Astrocyte of the hippocampus (primary cell): Measurements from ENCODE around the gene USP54.
"Not testable (repeated sequence)": the region's sequence is repeated elsewhere in the genome, so short reads cannot be mapped to it uniquely, and the experiment has no call there.

Experiments
- DNase-seq: peaks from one replicate; pipeline ENCODE4 v3.0.0; 2011; ENCODE audit warnings: low read depth, low spot score

Gene USP54, protein sequence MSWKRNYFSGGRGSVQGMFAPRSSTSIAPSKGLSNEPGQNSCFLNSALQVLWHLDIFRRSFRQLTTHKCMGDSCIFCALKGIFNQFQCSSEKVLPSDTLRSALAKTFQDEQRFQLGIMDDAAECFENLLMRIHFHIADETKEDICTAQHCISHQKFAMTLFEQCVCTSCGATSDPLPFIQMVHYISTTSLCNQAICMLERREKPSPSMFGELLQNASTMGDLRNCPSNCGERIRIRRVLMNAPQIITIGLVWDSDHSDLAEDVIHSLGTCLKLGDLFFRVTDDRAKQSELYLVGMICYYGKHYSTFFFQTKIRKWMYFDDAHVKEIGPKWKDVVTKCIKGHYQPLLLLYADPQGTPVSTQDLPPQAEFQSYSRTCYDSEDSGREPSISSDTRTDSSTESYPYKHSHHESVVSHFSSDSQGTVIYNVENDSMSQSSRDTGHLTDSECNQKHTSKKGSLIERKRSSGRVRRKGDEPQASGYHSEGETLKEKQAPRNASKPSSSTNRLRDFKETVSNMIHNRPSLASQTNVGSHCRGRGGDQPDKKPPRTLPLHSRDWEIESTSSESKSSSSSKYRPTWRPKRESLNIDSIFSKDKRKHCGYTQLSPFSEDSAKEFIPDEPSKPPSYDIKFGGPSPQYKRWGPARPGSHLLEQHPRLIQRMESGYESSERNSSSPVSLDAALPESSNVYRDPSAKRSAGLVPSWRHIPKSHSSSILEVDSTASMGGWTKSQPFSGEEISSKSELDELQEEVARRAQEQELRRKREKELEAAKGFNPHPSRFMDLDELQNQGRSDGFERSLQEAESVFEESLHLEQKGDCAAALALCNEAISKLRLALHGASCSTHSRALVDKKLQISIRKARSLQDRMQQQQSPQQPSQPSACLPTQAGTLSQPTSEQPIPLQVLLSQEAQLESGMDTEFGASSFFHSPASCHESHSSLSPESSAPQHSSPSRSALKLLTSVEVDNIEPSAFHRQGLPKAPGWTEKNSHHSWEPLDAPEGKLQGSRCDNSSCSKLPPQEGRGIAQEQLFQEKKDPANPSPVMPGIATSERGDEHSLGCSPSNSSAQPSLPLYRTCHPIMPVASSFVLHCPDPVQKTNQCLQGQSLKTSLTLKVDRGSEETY (N-terminal part only)

DNA sequence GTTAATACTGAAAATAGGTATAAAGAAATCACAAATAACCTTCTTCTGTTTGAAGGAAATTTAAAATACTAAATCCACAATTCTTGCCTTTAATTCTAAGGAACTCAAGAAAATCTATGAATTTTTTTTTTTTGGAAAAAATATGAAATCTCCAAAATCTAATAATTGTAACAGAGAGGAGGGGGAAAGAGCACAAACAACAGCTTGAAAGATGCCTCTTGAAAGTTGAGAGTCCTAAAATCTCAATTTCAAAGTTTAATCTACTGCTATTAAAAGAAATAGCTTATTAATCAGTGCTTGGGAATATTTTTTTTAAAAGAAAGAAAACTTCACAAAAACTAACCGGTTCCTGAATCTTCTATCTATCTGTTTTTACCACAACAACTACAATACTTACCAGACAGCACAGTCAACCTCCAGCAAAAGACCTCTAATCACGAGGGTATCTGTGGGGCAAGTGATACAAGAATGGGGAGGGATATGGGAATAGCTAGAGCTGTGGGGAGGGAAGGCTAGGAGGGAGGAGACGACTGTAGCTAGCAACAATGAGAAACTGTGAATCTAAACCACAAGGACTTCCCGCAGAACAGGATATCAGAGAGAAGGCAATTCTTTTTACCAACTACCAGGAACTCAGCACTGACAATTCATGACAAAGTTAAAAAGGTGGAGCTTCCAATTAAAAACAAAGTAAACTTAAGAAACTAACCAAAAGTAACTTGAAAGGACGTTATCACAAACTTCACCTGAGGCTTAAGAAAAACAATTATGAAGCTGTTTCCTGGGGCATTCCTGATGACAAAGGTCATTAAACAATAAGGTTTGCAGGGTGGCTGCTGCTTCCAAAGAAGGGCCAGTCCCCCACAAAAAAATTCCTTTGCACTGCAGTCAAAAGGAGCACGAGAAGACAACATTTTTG lies at the start of gene USP54:
Gene USP54 (minus strand): TSS at position 462 of the 919 bp plus-strand sequence. CDS start 15,684 bp downstream, outside the sequence.
- peak; percentile 87 for DNase-seq

DNA sequence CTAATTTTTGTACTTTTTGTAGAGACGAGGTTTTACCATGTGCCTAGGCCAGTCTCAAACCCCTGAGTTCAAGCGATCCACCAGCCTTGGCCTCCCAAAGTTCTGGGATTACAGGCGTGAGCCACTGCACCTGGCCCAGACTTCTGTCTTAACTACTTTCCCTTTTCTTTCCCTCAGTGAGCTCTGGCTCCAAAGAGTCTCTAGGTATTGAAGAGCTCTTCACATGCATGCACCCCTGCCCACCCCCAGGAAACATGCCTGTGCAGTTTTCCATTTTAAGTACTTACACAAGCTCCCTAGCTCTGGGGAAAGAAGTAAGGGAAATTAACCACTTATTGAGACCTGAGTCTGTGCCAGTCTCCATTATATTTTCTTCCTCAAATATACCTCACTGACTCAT lies 48.1 kb upstream of the USP54 start:
- DNase-seq, result no peak

DNA sequence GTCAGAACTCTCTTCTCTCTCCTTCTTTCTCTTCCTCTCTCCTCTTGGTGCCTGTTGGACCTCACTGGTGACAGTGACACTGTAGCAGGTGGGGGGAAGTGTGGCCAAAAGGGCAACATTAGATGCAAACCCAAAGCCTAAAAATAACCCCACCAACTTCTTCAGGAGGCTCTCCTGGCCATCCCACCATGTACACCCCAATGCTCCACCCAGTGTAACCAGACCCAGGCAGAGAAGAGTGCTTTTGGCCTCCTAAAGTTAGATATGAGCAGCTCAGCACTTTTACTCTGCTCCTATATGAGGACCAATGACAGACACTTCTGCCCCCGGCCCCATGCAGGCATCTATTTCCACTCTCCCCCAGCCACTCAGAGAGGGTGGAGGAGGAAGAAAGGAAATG lies 44.6 kb upstream of the USP54 start:
- no peak for DNase-seq

DNA sequence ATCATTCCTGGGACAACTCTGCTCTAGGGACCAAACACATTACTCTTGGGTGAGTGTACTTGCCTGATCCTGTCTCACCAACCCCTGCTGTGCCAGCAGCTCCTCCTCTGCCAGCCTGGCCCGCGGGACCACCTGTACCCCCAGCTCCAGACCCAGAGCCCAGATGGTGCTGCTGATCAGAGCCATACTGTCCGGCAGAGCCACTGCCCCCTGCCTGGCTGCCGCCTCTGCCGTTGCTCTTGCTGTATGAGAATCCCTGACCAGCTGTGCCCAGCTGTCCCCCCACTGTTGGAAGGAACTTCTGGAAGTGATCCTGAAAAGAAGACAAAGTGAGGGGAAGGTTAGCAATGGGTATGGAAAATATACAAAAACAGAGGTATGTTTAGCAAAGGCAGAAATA lies 43.3 kb upstream of the USP54 start:
- no peak for DNase-seq

DNA sequence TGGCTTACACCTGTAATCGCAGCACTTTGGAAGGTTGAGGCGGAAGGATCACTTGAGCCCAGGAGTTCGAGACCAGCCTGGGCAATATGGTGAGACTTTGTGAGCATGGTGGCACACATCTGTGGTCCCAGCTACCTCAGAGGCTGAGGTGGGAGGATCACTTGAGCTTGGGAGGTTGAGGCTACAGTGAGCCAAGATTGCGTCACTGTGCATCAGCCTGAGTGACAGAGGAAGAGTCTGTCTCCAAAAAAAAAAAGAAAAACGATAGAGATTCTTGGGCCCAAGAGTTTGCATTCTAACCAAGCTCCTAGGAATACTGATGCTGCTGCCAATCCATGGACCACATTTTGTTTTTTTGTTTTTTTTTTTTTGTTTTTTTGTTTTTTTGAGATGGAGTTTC lies 38.0 kb upstream of the USP54 start:
- no peak for DNase-seq

DNA sequence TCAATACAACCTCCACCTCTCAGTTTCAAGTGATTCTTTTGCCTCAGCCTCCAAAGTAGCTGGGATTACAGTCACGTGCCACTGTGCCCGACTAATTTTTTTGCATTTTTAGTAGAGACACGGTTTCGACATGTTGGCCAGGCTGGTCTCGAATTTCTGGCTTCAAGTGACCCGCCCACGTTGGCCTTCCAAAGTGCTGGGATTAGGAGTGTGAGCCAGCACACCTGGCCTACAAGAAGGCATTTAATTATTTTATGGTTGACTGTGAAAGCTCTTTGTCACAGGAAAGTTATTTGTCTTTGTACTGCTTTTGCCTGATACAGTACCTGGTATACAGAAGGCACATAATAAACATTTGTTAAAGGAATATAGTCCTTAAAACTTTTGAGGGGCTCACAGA lies 37.3 kb upstream of the USP54 start:
- no peak for DNase-seq

DNA sequence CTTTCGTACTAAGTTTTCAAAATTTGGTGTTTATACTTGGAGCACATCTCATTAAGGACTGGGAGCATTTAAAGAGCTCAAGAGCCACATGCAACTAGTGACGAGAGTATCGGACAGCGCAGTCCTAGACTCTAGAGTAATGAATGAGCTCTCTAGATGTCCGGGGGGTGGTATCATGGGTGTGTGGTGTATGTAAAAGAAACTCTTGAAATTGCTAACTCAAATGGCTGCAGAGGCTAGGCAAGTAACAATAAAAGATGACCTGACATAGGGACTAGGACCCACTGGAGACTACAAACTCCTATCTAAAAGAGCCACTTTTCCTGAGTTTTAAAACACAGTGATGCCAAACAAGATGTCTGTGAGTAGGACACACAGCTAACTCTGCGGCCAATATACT lies 36.2 kb upstream of the USP54 start:
- DNase-seq, result no peak

DNA sequence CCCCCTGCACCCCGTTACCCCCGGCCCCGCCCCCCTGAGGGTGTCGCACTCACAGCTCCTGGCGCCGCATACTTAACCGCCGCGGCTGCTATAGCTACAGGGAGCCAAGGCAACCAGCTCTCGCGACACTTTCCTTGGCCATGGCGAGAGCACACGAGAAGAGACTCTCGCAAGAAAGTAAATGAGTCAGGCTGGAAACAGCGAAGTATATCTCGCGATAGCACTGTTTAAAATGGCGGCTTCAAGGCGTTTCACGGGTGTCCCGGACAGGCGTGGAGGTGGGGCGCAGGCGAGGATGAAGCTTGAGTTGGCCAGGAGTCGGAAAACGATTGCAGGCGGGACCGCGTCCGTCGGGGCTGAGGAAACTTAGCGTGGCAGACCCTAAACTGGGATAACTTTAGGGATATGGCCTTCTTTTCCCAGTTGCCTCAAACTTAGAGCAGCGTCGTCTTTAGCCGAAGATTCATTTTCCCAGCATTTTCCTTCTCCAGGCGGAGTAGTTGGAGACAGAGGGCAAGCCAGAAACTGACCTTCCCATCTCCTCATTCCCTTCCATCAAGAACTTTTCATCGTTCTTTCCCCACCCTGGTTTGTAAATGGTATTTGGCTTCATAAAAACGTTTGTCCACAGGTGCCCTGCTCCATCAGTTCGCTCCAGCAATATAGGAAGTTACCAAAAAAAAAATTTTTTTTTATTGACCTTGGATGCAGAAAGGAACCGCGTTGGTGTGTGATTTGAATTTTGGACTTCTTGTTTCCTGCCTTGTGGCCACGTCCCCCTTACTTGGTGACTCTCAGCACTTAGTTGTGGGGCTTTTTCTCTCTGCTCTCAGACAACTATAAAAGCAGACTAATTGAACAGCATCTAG lies 35.0 kb upstream of the USP54 start:
- DNase-seq, result peak; percentile 99

DNA sequence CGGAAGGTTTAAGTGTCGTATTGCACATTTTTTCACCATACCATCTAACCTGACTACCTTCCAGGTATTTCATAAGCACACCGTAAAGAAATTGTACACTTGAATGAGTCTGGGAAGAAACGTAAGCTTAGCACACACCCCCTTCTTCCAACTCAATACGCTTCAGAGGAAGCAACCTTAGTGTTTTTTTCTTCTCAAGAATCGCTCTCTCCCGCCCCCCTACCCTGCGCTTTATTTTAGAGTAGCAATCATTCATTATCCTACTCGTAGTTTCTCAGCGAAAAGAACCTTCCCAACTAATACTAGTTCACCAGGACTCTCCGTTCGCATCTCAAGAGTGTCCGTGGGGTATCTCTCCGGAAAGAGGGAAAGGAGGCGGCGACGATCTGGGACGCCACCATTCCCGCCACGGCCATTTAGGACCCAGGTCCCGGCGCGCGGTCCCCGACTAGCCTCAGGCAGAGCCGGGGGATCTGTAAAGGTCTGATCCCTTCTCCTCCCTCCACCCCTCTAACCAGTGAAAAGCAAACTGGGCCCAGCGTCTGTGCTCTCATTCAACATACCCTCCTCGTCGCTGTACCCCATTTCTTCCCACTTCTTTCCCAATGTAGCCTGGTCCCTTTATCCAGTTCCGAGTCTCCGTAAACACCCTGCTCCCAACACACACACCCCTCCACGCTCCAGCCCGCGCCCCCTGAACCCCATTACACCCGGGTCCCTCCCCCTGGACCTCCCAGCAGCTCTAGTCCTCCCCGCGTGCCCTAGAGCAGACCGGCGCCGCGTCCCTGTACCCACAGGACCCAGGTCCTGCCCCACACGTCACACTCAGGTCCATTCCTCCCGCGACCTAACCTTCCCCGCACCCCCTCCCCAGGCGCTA lies 34.1 kb upstream of the USP54 start:
- peak; percentile 50 for DNase-seq

DNA sequence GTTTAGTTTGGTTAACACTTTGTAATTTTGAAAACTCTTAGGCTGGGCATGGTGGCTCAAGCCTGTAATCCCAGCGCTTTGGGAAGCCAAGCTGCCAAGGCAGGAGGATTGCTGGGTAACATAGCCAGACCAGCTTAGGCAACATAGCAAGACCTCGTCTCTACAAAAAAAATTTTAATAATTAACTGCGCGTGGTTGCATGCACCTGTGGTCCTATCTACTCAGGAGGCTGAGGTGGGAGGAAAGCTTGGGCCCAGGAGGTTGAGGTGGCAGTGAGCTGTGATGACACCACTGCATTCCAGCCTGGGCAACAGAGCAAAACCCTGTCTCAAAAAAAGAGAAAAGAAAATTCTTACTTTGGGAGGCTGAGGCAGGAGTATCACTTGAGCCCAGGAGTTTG lies 31.9 kb upstream of the USP54 start:
- no peak for DNase-seq

DNA sequence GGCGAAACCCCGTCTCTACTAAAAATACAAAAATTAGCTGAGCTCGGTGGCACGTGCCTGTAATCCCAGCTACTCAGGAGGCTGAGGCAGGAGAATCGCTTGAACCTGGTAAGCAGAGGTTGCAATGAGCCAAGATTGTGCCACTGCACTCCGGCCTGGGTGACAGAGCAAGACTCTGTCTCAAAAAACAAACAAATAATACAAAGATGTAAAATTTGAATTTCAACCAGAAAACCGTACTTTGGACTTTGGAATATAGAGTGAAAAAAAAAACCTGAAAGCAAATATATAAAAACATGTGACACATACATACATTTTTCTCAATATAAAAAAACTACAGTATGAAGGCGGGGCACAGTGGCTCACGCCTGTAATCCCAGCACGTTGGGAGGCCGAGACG lies 29.8 kb upstream of the USP54 start:
- DNase-seq, result not testable (repeated sequence)

DNA sequence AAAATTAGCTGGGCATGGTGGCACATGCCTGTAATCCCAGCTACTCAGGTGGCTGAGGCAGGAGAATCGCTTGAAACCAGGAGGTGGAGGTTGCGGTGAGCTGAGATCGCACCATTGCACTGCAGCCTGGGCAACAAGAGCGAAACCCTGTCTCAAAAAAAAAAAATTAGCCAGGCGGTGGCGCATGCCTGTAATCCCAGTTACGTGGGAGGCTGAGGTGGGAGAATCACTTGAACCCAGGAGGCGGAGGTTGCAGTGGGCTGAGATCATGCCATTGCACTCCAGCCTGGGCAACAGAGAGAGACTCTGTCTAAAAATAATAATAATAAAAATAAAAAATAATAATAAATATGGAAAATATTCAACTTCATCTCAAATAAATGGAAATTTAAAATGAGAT lies 26.0 kb upstream of the USP54 start:
- not testable (repeated sequence) for DNase-seq

DNA sequence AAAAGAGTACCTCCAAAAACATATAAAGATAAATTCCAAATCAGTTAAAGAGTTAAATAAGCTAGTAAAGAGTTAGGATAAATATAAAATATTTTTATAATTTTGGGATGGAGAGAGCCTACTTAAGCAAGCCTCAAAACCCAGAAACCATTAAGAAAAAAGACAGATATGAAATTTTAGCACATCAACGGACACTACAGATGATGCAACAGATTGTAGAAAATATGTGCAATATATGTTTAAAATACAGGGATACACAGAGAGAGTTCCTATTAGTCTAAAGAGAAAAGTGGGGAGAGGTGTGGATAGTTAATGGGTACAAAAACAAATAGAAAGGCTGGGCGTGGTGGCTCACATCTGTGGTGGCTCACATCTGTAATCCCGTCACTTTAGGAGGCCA lies 23.6 kb upstream of the USP54 start:
- no peak for DNase-seq

DNA sequence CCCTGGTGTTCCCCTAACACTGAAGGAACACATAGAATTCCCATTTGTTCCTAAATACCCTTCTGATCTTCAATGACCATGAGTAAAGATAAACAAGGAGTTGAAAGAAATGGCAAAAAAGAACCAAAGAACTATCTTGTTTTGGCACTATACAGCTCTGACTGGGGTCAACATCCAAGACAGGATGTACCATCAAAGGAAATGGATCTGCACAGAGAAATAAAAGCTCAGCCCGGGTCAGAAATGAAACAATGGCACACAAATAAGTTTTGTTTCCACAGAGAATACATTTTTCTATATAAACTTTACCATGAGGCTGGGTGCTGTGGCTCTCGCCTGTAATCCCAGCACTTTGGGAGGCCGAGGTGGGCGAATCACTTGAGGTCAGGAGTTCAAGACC lies 18.0 kb upstream of the USP54 start:
- DNase-seq, result no peak

DNA sequence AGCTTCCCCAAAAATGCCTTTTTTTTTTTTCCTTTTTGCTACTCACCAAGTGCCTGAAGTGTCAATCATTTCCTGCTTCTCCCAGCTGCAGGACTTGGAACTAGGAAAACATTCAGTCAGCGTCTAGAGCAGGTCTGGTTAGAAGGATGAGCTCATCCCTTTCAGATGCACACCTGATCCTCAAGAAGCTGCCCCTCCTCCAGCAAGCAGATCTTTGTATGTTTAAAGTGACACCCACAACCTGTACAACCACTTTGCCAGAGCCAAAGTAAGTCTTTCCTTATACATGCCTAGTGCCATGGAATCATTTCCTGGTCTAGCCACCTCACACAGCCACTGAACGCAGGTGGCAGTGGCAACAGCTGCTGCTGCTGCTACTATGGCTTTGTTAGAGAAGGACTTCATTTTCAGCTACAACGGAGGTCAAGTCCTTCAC lies 10.4 kb upstream of the USP54 start:
- DNase-seq, result no peak

DNA sequence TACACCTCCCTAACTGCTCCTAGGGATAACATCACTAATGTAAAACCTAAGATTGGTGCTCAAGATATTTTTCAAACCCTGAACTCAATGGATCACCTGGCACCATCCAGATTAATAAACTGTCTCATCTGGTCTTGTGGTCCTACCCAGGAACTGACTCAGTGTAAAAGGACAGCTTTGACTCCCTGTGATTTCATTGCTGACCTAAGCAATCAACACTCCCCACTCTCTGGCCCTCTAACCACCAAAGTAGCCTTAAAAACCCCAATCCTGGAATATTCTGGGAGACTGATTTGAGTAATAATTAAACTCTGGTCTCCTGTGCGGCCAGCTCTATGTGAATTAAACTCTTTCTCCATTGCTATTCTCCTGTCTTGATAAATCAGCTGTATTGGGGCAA lies 6.2 kb upstream of the USP54 start:
- DNase-seq, result peak; percentile 22

DNA sequence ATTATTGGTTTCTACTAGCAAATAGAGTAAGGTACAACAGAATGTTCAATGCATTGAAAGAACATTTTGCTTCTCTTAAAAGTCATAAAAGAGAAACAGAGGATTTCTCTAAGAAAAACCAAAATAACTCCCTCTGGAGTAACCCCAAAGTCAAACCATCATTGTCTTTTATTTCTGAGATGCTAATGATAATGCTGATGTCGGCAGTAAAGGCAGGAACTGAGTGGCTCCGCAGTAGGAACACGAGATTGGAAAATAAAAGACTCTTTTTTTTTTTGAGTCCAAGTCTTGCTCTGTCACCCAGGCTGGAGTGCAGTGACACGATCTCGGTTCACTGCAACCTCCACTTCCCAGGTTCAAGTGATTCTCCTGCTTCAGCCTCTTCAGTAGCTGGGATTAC lies 2.7 kb upstream of the USP54 start:
- no peak for DNase-seq

DNA sequence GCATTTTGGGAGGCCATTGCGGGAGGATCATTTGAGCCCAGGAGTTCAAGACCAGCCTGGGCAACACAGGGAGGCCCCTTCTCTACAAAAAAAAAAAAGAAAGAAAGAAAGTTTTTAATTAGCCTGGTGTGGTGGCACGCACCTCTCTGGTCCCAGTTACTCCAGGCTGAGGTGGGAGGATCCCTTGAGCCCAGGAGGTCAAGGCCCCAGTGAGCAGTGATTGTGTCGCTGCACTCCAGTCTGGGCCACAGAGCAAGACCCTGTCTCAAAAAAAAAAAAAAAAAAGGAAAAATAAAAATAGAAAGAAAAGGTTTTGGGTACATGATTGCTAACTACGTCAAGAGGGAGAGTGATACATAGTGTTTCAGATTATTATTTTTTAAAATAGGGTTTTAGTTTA lies 2.0 kb upstream of the USP54 start:
- DNase-seq, result no peak
